Stimulated activated CD8-positive, alpha-beta memory T cell treated with anti-CD3 and anti-CD28 coated beads, Interleukin-12 subunit alpha, Interleukin-12 subunit beta, amount 100 ng/mL, for 4 hours (primary cell): ENCODE data around the gene ZNF763.
A peak's percentile ranks its signal among the peaks of the same experiment; 100 is the strongest.
"Not testable (repeated sequence)": the region's sequence is repeated elsewhere in the genome, so short reads cannot be mapped to it uniquely, and the experiment has no call there.

Source experiments
- DNase-seq: peaks from one replicate; pipeline ENCODE4 v3.0.0-alpha.2; 2020; ENCODE audit warnings: low read depth

The ZNF763 gene

GRCh38 chr19:11971041-11971440 is 6.2 kb downstream of the ZNF763 start:
- DNase-seq = no peak

GRCh38 chr19:11973019-11973810 is 8.4 kb downstream of the ZNF763 start:
- no peak for DNase-seq

- no peak for DNase-seq
Measured at GRCh38 chr19:11978492-11979100, 13.8 kb downstream of the ZNF763 start.

- DNase-seq = no peak
Measured at GRCh38 chr19:11979527-11979926, 14.7 kb downstream of the ZNF763 start.

GRCh38 chr19:11982526-11982925 is 17.7 kb downstream of the ZNF763 start:
- no peak for DNase-seq

GRCh38 chr19:11984986-11985385 is 20.1 kb downstream of the ZNF763 start:
- DNase-seq = no peak

- DNase-seq = no peak
Measured at GRCh38 chr19:11986754-11987153, 21.9 kb downstream of the ZNF763 start.

GRCh38 chr19:11987405-11988281 is 22.8 kb downstream of the ZNF763 start:
- peak; percentile 81 for DNase-seq

GRCh38 chr19:11989112-11989456 is 24.2 kb downstream of the ZNF763 start:
- DNase-seq = no peak

- DNase-seq = not testable (repeated sequence)
Measured at GRCh38 chr19:11991921-11992320, 27.1 kb downstream of the ZNF763 start.

GRCh38 chr19:11995174-11995573 is 30.3 kb downstream of the ZNF763 start:
- DNase-seq = no peak

- DNase-seq = no peak
Measured at GRCh38 chr19:12000152-12000981, 35.5 kb downstream of the ZNF763 start.

- DNase-seq = no peak
Measured at GRCh38 chr19:12015015-12015752, 50.3 kb downstream of the ZNF763 start.

- no peak for DNase-seq
Measured at GRCh38 chr19:12015753-12016116, 50.9 kb downstream of the ZNF763 start.
